ENCODE data around the gene DCLK3.

The DCLK3 gene

GRCh38 chr3:36763850-36764703 lies at the start of gene DCLK3:
Gene DCLK3 (minus strand): TSS chr3:36764553. CDS start chr3:36764263, 290 bp downstream.
- peak; percentile 15 for DNase-seq

- DNase-seq: no peak
These were observed 49.0 kb upstream of the DCLK3 start for GRCh38 chr3:36813305-36813704.

GRCh38 chr3:36812240-36812639 lies 47.9 kb upstream of the DCLK3 start:
- no peak for DNase-seq

- DNase-seq: no peak
These were observed 47.4 kb upstream of the DCLK3 start for GRCh38 chr3:36811768-36812167.

- DNase-seq: peak; percentile 39
These were observed 40.1 kb upstream of the DCLK3 start for GRCh38 chr3:36804295-36805055.

- no peak for DNase-seq
These were observed 38.9 kb upstream of the DCLK3 start for GRCh38 chr3:36803091-36803791.

- DNase-seq: no peak
These were observed 36.3 kb upstream of the DCLK3 start for GRCh38 chr3:36800533-36801116.

GRCh38 chr3:36796881-36797280 lies 32.5 kb upstream of the DCLK3 start:
- no peak for DNase-seq

GRCh38 chr3:36796161-36796560 lies 31.8 kb upstream of the DCLK3 start:
- DNase-seq: no peak

GRCh38 chr3:36795622-36796021 lies 31.3 kb upstream of the DCLK3 start:
- DNase-seq: no peak

GRCh38 chr3:36792342-36792741 lies 28.0 kb upstream of the DCLK3 start:
- DNase-seq: peak; percentile 8

- DNase-seq: no peak
These were observed 26.4 kb upstream of the DCLK3 start for GRCh38 chr3:36790765-36791164.

GRCh38 chr3:36786921-36787890 lies 22.9 kb upstream of the DCLK3 start:
- DNase-seq: no peak

- no peak for DNase-seq
These were observed 19.8 kb upstream of the DCLK3 start for GRCh38 chr3:36784138-36784635.

GRCh38 chr3:36777424-36778218 lies 13.3 kb upstream of the DCLK3 start:
- DNase-seq: no peak

GRCh38 chr3:36776436-36776835 lies 12.1 kb upstream of the DCLK3 start:
- no peak for DNase-seq

- no peak for DNase-seq
These were observed 9.7 kb upstream of the DCLK3 start for GRCh38 chr3:36774052-36774451.

GRCh38 chr3:36771931-36772330 lies 7.6 kb upstream of the DCLK3 start:
- no peak for DNase-seq

GRCh38 chr3:36769926-36770325 lies 5.6 kb upstream of the DCLK3 start:
- no peak for DNase-seq

- no peak for DNase-seq
These were observed 751 bp upstream of the DCLK3 start for GRCh38 chr3:36765104-36765503.

- no peak for DNase-seq
These were observed 318 bp upstream of the DCLK3 start for GRCh38 chr3:36764704-36765038.

Data from NCI-H1436 (cell line).